ENCODE measurements around the gene CCDC160.

GRCh38 chrX:134287346-134287745, 50.4 kb downstream of the CCDC160 start:
- TF ChIP-seq TCF12 (IDR thresholded peaks at IDR 0.05; ENCODE audit: low read depth) = no peak
- no peak for TF ChIP-seq REST (IDR thresholded peaks at IDR 0.05; ENCODE audit: low read depth)
- TF ChIP-seq CREB1 (IDR thresholded peaks at IDR 0.05; ENCODE audit: low read depth) = no peak
- TF ChIP-seq RAD21 (IDR thresholded peaks at IDR 0.05; ENCODE audit: low read depth) = no peak
- no peak for TF ChIP-seq TEAD4 (IDR thresholded peaks at IDR 0.05)
- TF ChIP-seq EP300 (IDR thresholded peaks at IDR 0.05; ENCODE audit: borderline replicate concordance) = no peak
- no peak for TF ChIP-seq MAX (IDR thresholded peaks at IDR 0.05)
- TF ChIP-seq TAF1 (IDR thresholded peaks at IDR 0.05; ENCODE audit: low read depth) = no peak
- no peak for TF ChIP-seq CEBPB (IDR thresholded peaks at IDR 0.05)
- no peak for TF ChIP-seq YY1 (IDR thresholded peaks at IDR 0.05; ENCODE audit: low read depth)
